Ishikawa (cell line): ENCODE measurements around the gene SLC6A12.

Source experiments
- EP300 ChIP-seq: IDR thresholded peaks from 2 replicates; pipeline ENCODE4 v1.6.1; 2012; ENCODE audit warnings: borderline replicate concordance
- TEAD4 ChIP-seq: IDR thresholded peaks from 2 replicates; pipeline ENCODE4 v1.6.1; 2012
- TF ChIP-seq, protein P1 (sequence below): IDR thresholded peaks from 2 replicates; pipeline ENCODE4 v1.6.1; 2012; ENCODE audit warnings: low read depth, mild to moderate bottlenecking

GRCh38 chr12:186006-186625 is 27.8 kb downstream of the SLC6A12 start:
- no peak for TF ChIP-seq EP300
- no peak for TF ChIP-seq TEAD4
- TF ChIP-seq, protein P1, sequence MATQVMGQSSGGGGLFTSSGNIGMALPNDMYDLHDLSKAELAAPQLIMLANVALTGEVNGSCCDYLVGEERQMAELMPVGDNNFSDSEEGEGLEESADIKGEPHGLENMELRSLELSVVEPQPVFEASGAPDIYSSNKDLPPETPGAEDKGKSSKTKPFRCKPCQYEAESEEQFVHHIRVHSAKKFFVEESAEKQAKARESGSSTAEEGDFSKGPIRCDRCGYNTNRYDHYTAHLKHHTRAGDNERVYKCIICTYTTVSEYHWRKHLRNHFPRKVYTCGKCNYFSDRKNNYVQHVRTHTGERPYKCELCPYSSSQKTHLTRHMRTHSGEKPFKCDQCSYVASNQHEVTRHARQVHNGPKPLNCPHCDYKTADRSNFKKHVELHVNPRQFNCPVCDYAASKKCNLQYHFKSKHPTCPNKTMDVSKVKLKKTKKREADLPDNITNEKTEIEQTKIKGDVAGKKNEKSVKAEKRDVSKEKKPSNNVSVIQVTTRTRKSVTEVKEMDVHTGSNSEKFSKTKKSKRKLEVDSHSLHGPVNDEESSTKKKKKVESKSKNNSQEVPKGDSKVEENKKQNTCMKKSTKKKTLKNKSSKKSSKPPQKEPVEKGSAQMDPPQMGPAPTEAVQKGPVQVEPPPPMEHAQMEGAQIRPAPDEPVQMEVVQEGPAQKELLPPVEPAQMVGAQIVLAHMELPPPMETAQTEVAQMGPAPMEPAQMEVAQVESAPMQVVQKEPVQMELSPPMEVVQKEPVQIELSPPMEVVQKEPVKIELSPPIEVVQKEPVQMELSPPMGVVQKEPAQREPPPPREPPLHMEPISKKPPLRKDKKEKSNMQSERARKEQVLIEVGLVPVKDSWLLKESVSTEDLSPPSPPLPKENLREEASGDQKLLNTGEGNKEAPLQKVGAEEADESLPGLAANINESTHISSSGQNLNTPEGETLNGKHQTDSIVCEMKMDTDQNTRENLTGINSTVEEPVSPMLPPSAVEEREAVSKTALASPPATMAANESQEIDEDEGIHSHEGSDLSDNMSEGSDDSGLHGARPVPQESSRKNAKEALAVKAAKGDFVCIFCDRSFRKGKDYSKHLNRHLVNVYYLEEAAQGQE = no peak
